CD4-positive, alpha-beta T cell treated with Interleukin-12 subunit alpha and Interleukin-12 subunit beta, for 1 hour (primary cell): ENCODE measurements around the gene TTC3.

ENCODE experiments used
- DNase-seq: peaks from one replicate; pipeline ENCODE4 v3.0.0-alpha.2; 2020

The TTC3 gene

GRCh38 chr21:37153935-37154350, 80.9 kb downstream of the TTC3 start:
- no peak for DNase-seq

- DNase-seq: no peak
Observed at GRCh38 chr21:37155186-37155585, 82.1 kb downstream of the TTC3 start.

GRCh38 chr21:37157938-37158337, 84.9 kb downstream of the TTC3 start:
- no peak for DNase-seq

- no peak for DNase-seq
Observed at GRCh38 chr21:37159053-37159776, 86.2 kb downstream of the TTC3 start.

GRCh38 chr21:37159949-37160348, 86.9 kb downstream of the TTC3 start:
- no peak for DNase-seq

GRCh38 chr21:37164742-37165141, 91.7 kb downstream of the TTC3 start:
- no peak for DNase-seq

- no peak for DNase-seq
Observed at GRCh38 chr21:37165586-37165985, 92.5 kb downstream of the TTC3 start.

GRCh38 chr21:37166733-37167132, 93.7 kb downstream of the TTC3 start:
- DNase-seq: peak; percentile 13

GRCh38 chr21:37168666-37169065, 95.6 kb downstream of the TTC3 start:
- DNase-seq: no peak

GRCh38 chr21:37172646-37173045, 99.6 kb downstream of the TTC3 start:
- no peak for DNase-seq

- DNase-seq: no peak
Observed at GRCh38 chr21:37176716-37177115, 103.7 kb downstream of the TTC3 start.

GRCh38 chr21:37181059-37181458, 108.0 kb downstream of the TTC3 start:
- no peak for DNase-seq

GRCh38 chr21:37182222-37182621, 109.2 kb downstream of the TTC3 start:
- no peak for DNase-seq

GRCh38 chr21:37183749-37184148, 110.7 kb downstream of the TTC3 start:
- DNase-seq: no peak

- DNase-seq: no peak
Observed at GRCh38 chr21:37184784-37185593, 111.9 kb downstream of the TTC3 start.

- no peak for DNase-seq
Observed at GRCh38 chr21:37186983-37187382, 113.9 kb downstream of the TTC3 start.

GRCh38 chr21:37188825-37189224, 115.8 kb downstream of the TTC3 start:
- DNase-seq: no peak

- no peak for DNase-seq
Observed at GRCh38 chr21:37192019-37192418, 119.0 kb downstream of the TTC3 start.

- DNase-seq: no peak
Observed at GRCh38 chr21:37193006-37193405, 120.0 kb downstream of the TTC3 start.

GRCh38 chr21:37193676-37194075, 120.6 kb downstream of the TTC3 start:
- no peak for DNase-seq

- no peak for DNase-seq
Observed at GRCh38 chr21:37195059-37195458, 122.0 kb downstream of the TTC3 start.

GRCh38 chr21:37195610-37196009, 122.6 kb downstream of the TTC3 start:
- DNase-seq: no peak

- DNase-seq: no peak
Observed at GRCh38 chr21:37196847-37197246, 123.8 kb downstream of the TTC3 start.

GRCh38 chr21:37197746-37198145, 124.7 kb downstream of the TTC3 start:
- DNase-seq: no peak
